Ishikawa (cell line): Measurements from ENCODE around the gene EMC9.

Experiments
- CEBPB ChIP-seq: IDR thresholded peaks from 2 replicates; pipeline ENCODE4 v1.6.1; 2012
- CREB1 ChIP-seq: IDR thresholded peaks from 2 replicates; pipeline ENCODE4 v1.6.1; 2012; ENCODE audit warnings: low read depth
- EGR1 ChIP-seq: IDR thresholded peaks from 2 replicates; pipeline ENCODE4 v1.6.1; 2012
- EP300 ChIP-seq: IDR thresholded peaks from 2 replicates; pipeline ENCODE4 v1.6.1; 2012; ENCODE audit warnings: borderline replicate concordance
- FOXM1 ChIP-seq: IDR thresholded peaks from 2 replicates; pipeline ENCODE4 v1.6.1; 2012; ENCODE audit warnings: low read depth, borderline replicate concordance
- NFIC ChIP-seq: IDR thresholded peaks from 2 replicates; pipeline ENCODE4 v1.6.1; 2012
- RAD21 ChIP-seq: IDR thresholded peaks from 2 replicates; pipeline ENCODE4 v1.6.1; 2012; ENCODE audit warnings: low read depth
- TAF1 ChIP-seq: IDR thresholded peaks from 2 replicates; pipeline ENCODE4 v1.6.1; 2012; ENCODE audit warnings: low read depth, mild to moderate bottlenecking
- TCF12 ChIP-seq: IDR thresholded peaks from 2 replicates; pipeline ENCODE4 v1.6.1; 2012; ENCODE audit warnings: low read depth
- TEAD4 ChIP-seq: IDR thresholded peaks from 2 replicates; pipeline ENCODE4 v1.6.1; 2012
- YY1 ChIP-seq: IDR thresholded peaks from 2 replicates; pipeline ENCODE4 v1.6.1; 2012; ENCODE audit warnings: low read depth
- ZBTB7A ChIP-seq: IDR thresholded peaks from 2 replicates; pipeline ENCODE4 v1.6.1; 2012; ENCODE audit warnings: low read depth
- TF ChIP-seq, protein P1 (sequence below): IDR thresholded peaks from 2 replicates; pipeline ENCODE4 v1.6.1; 2012; ENCODE audit warnings: low read depth, mild to moderate bottlenecking
- TF ChIP-seq, protein P2 (sequence below): IDR thresholded peaks from 2 replicates; pipeline ENCODE4 v1.6.1; 2012
- TF ChIP-seq, protein P3 (sequence below): IDR thresholded peaks from 2 replicates; pipeline ENCODE4 v1.6.1; 2012

EMC9 gene

DNA sequence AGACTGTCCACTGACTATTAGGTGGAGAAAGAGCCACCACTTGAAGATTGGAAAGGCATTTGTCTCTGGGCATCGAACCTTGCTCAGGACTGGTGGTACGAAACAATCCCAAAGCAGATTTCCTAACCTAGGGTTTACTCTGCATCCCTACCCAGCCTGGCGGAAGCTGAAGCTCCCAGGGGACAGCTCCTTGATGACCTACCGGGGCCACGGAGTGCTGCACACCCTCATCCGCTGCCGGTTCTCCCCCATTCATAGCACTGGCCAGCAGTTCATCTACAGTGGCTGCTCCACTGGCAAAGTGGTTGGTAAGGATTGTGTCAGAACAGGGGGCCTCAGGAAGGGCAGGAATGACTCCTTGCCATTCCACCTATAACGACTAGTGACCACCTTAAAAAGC is 20.2 kb downstream of the EMC9 start:
- TF ChIP-seq, protein P1, sequence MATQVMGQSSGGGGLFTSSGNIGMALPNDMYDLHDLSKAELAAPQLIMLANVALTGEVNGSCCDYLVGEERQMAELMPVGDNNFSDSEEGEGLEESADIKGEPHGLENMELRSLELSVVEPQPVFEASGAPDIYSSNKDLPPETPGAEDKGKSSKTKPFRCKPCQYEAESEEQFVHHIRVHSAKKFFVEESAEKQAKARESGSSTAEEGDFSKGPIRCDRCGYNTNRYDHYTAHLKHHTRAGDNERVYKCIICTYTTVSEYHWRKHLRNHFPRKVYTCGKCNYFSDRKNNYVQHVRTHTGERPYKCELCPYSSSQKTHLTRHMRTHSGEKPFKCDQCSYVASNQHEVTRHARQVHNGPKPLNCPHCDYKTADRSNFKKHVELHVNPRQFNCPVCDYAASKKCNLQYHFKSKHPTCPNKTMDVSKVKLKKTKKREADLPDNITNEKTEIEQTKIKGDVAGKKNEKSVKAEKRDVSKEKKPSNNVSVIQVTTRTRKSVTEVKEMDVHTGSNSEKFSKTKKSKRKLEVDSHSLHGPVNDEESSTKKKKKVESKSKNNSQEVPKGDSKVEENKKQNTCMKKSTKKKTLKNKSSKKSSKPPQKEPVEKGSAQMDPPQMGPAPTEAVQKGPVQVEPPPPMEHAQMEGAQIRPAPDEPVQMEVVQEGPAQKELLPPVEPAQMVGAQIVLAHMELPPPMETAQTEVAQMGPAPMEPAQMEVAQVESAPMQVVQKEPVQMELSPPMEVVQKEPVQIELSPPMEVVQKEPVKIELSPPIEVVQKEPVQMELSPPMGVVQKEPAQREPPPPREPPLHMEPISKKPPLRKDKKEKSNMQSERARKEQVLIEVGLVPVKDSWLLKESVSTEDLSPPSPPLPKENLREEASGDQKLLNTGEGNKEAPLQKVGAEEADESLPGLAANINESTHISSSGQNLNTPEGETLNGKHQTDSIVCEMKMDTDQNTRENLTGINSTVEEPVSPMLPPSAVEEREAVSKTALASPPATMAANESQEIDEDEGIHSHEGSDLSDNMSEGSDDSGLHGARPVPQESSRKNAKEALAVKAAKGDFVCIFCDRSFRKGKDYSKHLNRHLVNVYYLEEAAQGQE, result no peak
- no peak for TF ChIP-seq CREB1
- no peak for TF ChIP-seq NFIC
- no peak for TF ChIP-seq RAD21
- TF ChIP-seq EP300, result no peak
- TF ChIP-seq ZBTB7A, result no peak
- TF ChIP-seq EGR1, result no peak
- TF ChIP-seq TAF1, result no peak
- no peak for TF ChIP-seq CEBPB

DNA sequence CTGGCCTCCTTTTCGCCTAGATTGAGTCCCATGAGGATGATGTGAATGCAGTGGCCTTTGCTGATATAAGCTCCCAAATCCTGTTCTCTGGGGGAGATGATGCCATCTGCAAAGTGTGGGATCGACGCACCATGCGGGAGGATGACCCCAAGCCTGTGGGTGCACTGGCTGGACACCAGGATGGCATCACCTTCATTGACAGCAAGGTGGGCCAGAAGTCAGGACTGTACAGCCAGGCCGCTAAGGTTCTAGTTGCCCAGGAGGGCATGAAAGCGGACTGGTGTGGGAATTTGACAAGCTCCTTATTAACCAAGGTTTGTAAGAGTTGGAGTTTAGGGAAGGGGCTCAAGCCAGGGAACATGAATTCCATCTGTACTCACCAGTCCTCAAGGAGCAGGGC is 21.7 kb downstream of the EMC9 start:
- TF ChIP-seq, protein P1, result no peak
- TF ChIP-seq, protein P2, sequence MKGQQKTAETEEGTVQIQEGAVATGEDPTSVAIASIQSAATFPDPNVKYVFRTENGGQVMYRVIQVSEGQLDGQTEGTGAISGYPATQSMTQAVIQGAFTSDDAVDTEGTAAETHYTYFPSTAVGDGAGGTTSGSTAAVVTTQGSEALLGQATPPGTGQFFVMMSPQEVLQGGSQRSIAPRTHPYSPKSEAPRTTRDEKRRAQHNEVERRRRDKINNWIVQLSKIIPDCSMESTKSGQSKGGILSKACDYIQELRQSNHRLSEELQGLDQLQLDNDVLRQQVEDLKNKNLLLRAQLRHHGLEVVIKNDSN, result no peak
- TF ChIP-seq EP300, result no peak
- no peak for TF ChIP-seq YY1
- TF ChIP-seq FOXM1, result no peak
- no peak for TF ChIP-seq CREB1
- TF ChIP-seq, protein P3, sequence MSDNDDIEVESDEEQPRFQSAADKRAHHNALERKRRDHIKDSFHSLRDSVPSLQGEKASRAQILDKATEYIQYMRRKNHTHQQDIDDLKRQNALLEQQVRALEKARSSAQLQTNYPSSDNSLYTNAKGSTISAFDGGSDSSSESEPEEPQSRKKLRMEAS, result no peak
- TF ChIP-seq RAD21, result no peak
- no peak for TF ChIP-seq EGR1
- TF ChIP-seq TAF1, result no peak
- no peak for TF ChIP-seq CEBPB
- no peak for TF ChIP-seq ZBTB7A
- no peak for TF ChIP-seq TCF12

DNA sequence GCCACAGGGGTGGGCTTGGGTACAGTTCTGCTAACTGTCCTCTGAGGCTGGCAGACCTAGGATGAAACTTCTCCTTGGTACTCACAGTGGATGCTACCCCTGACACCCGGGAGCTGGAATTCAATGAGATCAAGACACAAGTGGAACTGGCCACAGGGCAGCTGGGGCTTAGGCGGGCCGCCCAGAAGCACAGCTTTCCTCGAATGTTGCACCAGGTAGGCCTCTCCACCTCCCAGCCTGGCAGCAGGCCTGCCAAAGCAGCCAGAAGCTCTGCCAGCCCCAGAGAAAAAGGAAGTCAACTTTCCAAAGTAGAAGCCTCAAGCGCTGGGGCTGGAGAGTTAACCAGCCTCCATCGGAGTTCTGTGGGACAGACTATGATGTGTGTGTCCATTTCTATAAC is 24.2 kb downstream of the EMC9 start:
- TF ChIP-seq, protein P3, result no peak
- TF ChIP-seq ZBTB7A (no peak), TCF12 (no peak), RAD21 (no peak), YY1 (no peak)

DNA sequence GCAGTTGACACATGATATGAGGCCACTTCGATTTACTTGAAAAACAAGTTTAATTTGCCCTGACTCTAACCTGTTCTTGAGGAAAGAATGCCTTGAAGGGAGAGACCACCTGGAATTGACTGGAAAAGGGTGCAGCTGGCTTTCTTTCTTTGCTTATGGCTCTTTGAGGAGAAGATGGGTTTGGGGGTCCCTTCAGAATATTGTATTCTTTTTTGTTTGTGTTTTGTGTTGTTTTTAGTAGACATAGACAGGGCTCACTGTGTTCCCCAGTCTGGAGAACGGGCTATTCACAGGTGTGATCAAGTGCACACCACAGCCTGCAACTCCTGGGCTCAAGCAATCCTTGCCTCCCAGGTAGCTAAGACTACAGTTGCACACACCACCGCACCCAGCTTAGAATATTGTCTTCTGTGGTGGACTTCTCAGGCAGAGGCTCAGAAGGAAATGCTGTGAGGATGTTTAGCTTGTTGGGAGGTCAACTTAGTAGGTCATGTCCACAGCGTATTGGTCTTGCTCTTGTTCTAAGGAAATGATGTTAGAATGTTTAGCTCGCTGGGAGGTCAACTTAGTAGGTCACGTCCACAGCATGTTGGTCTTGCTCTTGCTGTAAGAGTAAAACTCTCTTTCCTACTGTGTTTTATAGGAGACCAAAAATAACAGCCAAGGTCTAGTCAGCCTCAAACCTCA is 25.1 kb downstream of the EMC9 start:
- TF ChIP-seq ZBTB7A (no peak), YY1 (no peak), TCF12 (no peak), EP300 (no peak), EGR1 (no peak), RAD21 (no peak), NFIC (no peak), CEBPB (no peak), FOXM1 (no peak), CREB1 (no peak), TAF1 (no peak), TEAD4 (no peak)
- TF ChIP-seq, protein P3, result no peak
- TF ChIP-seq, protein P2, result no peak
- TF ChIP-seq, protein P1, result no peak
